ENCODE data around the gene SELENOT. TPM values are rescaled to one million over a fixed set of nuclear protein-coding genes. Genes with fewer than 3 reads are reported as not detected.

The SELENOT gene
- polyA plus RNA-seq, 1 donor from 2014 or later, result 268 TPM

DNA sequence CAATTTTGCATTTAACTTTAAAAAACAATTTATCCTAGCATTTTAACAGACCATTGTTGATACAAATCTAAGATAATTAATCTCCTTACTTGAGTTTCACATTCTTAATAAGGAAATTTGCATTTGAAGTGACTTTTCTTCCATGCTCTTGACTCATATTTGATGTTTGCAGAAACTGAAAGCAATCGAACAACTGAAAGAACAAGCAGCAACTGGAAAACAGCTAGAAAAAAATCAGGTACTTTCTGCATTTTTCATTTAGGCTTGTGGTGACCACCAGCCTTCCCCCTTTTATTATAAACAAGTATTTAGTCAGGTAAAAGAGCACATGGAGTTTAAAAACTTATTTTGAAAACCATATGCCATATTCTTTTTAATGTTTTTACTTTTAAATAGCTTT lies 20.1 kb upstream of the SELENOT start:
- no peak overlapping the region for H3K27ac ChIP-seq (ENCODE audit: low read length)
- no peaks in the 10 kb centered on the region for H4K20me1 ChIP-seq (ENCODE audit: insufficient read depth)
- no peak overlapping the region for H2AFZ ChIP-seq (ENCODE audit: low read depth, low read length)
- H3F3A ChIP-seq (ENCODE audit: insufficient read depth, low read length, poor library complexity, severe bottlenecking), result no peaks in the 10 kb centered on the region
- no peaks in the 10 kb centered on the region for H3K79me2 ChIP-seq (replicated peaks; ENCODE audit: insufficient read depth, low read length)
- H3K27me3 ChIP-seq (ENCODE audit: insufficient read depth, low read depth, low read length), result no peaks in the 10 kb centered on the region
- TF ChIP-seq, protein P1, sequence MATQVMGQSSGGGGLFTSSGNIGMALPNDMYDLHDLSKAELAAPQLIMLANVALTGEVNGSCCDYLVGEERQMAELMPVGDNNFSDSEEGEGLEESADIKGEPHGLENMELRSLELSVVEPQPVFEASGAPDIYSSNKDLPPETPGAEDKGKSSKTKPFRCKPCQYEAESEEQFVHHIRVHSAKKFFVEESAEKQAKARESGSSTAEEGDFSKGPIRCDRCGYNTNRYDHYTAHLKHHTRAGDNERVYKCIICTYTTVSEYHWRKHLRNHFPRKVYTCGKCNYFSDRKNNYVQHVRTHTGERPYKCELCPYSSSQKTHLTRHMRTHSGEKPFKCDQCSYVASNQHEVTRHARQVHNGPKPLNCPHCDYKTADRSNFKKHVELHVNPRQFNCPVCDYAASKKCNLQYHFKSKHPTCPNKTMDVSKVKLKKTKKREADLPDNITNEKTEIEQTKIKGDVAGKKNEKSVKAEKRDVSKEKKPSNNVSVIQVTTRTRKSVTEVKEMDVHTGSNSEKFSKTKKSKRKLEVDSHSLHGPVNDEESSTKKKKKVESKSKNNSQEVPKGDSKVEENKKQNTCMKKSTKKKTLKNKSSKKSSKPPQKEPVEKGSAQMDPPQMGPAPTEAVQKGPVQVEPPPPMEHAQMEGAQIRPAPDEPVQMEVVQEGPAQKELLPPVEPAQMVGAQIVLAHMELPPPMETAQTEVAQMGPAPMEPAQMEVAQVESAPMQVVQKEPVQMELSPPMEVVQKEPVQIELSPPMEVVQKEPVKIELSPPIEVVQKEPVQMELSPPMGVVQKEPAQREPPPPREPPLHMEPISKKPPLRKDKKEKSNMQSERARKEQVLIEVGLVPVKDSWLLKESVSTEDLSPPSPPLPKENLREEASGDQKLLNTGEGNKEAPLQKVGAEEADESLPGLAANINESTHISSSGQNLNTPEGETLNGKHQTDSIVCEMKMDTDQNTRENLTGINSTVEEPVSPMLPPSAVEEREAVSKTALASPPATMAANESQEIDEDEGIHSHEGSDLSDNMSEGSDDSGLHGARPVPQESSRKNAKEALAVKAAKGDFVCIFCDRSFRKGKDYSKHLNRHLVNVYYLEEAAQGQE (IDR thresholded peaks at IDR 0.05; ENCODE audit: borderline replicate concordance), result no peak
- no peak for TF ChIP-seq EP300 (conservative IDR thresholded peaks at IDR 0.05; ENCODE audit: poor library complexity, severe bottlenecking)
- no peak for TF ChIP-seq MXI1 (conservative IDR thresholded peaks at IDR 0.05; ENCODE audit: poor library complexity, severe bottlenecking)
- TF ChIP-seq, protein P2, sequence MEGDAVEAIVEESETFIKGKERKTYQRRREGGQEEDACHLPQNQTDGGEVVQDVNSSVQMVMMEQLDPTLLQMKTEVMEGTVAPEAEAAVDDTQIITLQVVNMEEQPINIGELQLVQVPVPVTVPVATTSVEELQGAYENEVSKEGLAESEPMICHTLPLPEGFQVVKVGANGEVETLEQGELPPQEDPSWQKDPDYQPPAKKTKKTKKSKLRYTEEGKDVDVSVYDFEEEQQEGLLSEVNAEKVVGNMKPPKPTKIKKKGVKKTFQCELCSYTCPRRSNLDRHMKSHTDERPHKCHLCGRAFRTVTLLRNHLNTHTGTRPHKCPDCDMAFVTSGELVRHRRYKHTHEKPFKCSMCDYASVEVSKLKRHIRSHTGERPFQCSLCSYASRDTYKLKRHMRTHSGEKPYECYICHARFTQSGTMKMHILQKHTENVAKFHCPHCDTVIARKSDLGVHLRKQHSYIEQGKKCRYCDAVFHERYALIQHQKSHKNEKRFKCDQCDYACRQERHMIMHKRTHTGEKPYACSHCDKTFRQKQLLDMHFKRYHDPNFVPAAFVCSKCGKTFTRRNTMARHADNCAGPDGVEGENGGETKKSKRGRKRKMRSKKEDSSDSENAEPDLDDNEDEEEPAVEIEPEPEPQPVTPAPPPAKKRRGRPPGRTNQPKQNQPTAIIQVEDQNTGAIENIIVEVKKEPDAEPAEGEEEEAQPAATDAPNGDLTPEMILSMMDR (IDR thresholded peaks at IDR 0.05; ENCODE audit: poor library complexity, severe bottlenecking), result no peak
- no peak for TF ChIP-seq TAF1 (IDR thresholded peaks at IDR 0.05; ENCODE audit: low read depth)
- no peak for TF ChIP-seq POLR2AphosphoS5 (IDR thresholded peaks at IDR 0.05)
- TF ChIP-seq EZH2 (IDR thresholded peaks at IDR 0.05; ENCODE audit: borderline replicate concordance, insufficient read depth, low read length, poor library complexity, severe bottlenecking), result no peak
- TF ChIP-seq SMC3 (conservative IDR thresholded peaks at IDR 0.05; ENCODE audit: poor library complexity), result no peak
- TF ChIP-seq RAD21 (conservative IDR thresholded peaks at IDR 0.05), result no peak
- H3K9ac ChIP-seq (ENCODE audit: low read length), result no peak overlapping the region
- H3K9me3 ChIP-seq (ENCODE audit: low read length), result no peaks in the 10 kb centered on the region
- H3K4me3 ChIP-seq (ENCODE audit: low read length), result no peak overlapping the region
- H3K36me3 ChIP-seq (ENCODE audit: insufficient read depth, low read length), result peaks cover 4% of the 10 kb centered on the region
- H3K4me2 ChIP-seq (ENCODE audit: low read length), result no peak overlapping the region
- no peaks in the 10 kb centered on the region for H3K9me2 ChIP-seq (ENCODE audit: insufficient read depth, low read length)

DNA sequence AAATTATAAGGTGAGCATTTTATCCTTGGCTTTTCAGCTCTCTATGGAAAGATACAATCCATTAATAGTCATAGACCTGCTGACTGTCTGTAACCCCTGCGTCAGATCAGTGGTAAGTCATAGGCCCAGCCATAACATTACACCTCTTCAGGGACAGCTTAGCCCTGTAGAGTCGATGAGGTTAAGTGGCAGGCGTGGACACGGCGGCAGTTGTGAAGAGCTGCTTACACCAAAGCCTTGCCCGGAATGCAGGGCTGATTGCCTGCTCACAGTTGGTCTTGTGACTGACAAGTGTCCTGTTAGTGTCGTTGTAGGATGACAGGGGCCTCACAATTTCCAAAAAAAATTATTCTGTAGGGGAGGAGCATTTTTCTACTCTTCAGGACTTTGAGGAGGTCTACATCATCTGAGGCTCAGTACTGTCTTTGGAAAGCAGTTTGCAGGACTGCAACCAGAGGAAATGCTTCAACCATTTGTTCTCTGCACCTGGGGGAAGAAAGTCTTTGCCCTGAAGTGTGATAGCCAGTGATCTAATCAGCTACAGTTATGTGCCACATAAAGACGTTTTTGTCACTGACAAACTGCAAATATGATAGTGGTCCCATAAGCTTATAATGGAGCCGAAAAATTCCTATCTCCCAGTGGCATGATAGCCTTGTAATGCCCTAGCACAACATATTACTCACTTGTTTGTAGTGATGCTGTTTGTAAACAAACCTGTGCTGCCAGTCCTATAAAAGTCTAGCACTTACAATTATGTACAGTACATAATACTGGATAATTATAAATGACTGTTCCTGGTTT lies 14.9 kb upstream of the SELENOT start:
- H3K36me3 ChIP-seq (ENCODE audit: insufficient read depth, low read length), result peaks cover 4% of the 10 kb centered on the region
- no peaks in the 10 kb centered on the region for H3K9me3 ChIP-seq (ENCODE audit: low read length)
- H3K9ac ChIP-seq (ENCODE audit: low read length), result no peak overlapping the region
- H2AFZ ChIP-seq (ENCODE audit: low read depth, low read length), result no peak overlapping the region
- H3F3A ChIP-seq (ENCODE audit: insufficient read depth, low read length, poor library complexity, severe bottlenecking), result no peaks in the 10 kb centered on the region
- TF ChIP-seq POLR2AphosphoS5 (IDR thresholded peaks at IDR 0.05) (no peak), RAD21 (conservative IDR thresholded peaks at IDR 0.05) (no peak), SMC3 (conservative IDR thresholded peaks at IDR 0.05; ENCODE audit: poor library complexity) (no peak), MXI1 (conservative IDR thresholded peaks at IDR 0.05; ENCODE audit: poor library complexity, severe bottlenecking) (no peak), EP300 (conservative IDR thresholded peaks at IDR 0.05; ENCODE audit: poor library complexity, severe bottlenecking) (no peak), TAF1 (IDR thresholded peaks at IDR 0.05; ENCODE audit: low read depth) (no peak)
- TF ChIP-seq, protein P2 (IDR thresholded peaks at IDR 0.05; ENCODE audit: poor library complexity, severe bottlenecking), result no peak
- TF ChIP-seq, protein P1 (IDR thresholded peaks at IDR 0.05; ENCODE audit: borderline replicate concordance), result no peak
- H3K27me3 ChIP-seq (ENCODE audit: insufficient read depth, low read depth, low read length), result no peaks in the 10 kb centered on the region
- no peak overlapping the region for H3K27ac ChIP-seq (ENCODE audit: low read length)
- H3K9me2 ChIP-seq (ENCODE audit: insufficient read depth, low read length), result no peaks in the 10 kb centered on the region
- no peaks in the 10 kb centered on the region for H4K20me1 ChIP-seq (ENCODE audit: insufficient read depth)
- H3K79me2 ChIP-seq (replicated peaks; ENCODE audit: insufficient read depth, low read length), result peaks cover 4% of the 10 kb centered on the region
- H3K4me2 ChIP-seq (ENCODE audit: low read length), result no peak overlapping the region
- no peak overlapping the region for H3K4me3 ChIP-seq (ENCODE audit: low read length)

Data from neural cell (in vitro differentiated cells).